ENCODE data around the gene RAD23B. TPM values are rescaled to one million over a fixed set of nuclear protein-coding genes. Genes with fewer than 3 reads are reported as not detected.

Gene RAD23B
- total RNA-seq, 1 experiment from 2014 or later: 251 TPM

DNA sequence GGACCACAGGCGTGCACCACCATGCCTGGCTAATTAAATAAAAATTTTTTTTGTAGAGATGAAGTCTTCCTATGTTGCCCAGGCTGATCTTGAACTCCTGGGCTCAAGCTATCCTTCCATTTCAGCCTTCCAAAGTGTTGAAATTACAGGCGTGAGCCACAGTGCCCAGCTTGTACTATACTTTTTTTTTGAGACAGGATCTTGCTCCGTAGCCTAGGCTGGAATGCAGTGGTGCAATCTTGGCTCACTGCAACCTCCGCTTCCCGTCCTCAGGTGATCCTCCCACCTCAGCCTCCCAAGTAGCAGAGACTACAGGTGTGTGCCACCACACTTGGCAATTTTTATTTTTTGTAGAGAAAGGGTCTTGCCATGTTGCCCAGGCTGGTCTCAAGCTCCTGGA lies 5.3 kb upstream of the RAD23B start:
- no peaks in the 10 kb centered on the region for H3K9me3 ChIP-seq (ENCODE audit: control insufficient read depth in 1 of 2, insufficient read depth in 1 of 2, low read depth in 1 of 2, low read length in 2 of 2)
- 0 out of 2 replicates have a peak, but pooled peaks cover 7% of the 10 kb centered on the region for H3K79me2 ChIP-seq (ENCODE audit: insufficient read depth, low read length)
- BruUV-seq (replicated peaks): no TSS peak
- H4K20me1 ChIP-seq (ENCODE audit: insufficient read depth): no peaks in the 10 kb centered on the region
- DNase-seq (ENCODE audit: low read depth, low spot score): no peak
- H3K27ac ChIP-seq (ENCODE audit: low read depth, low read length): no peak overlapping the region
- intact Hi-C loops (cut with micrococcal nuclease): no loop called here
- H3K4me3 ChIP-seq (replicated peaks in 1 of 2; ENCODE audit: low read depth in 1 of 2, low read length in 2 of 2): no peak overlapping the region
- no peaks in the 10 kb centered on the region for H3K36me3 ChIP-seq (ENCODE audit: control insufficient read depth in 1 of 2, insufficient read depth in 2 of 2, low read length in 2 of 2)
- no peak for ATAC-seq
- H3K9ac ChIP-seq (ENCODE audit: low read length): no peak overlapping the region
- H3K4me1 ChIP-seq (ENCODE audit: control insufficient read depth in 1 of 2, insufficient read depth in 2 of 2, low read length in 2 of 2): peaks cover 48 to 73% of the 10 kb centered on the region in 2 experiments
- ChIA-PET POLR2A (no interaction called here), CTCF (no interaction called here), RAD21 (ENCODE audit: low non-redundant PET in 1 of 2, low total read pairs in 2 of 2, uncharacterized antibody in 2 of 2, unreplicated experiment in 2 of 2) (no interaction called here)
- H3K4me2 ChIP-seq (ENCODE audit: low read length): no peak overlapping the region
- no peaks in the 10 kb centered on the region for H3K9me2 ChIP-seq (ENCODE audit: insufficient read depth)
- H3K27me3 ChIP-seq (ENCODE audit: insufficient read depth, low read length): no peaks in the 10 kb centered on the region
- no peak overlapping the region for H2AFZ ChIP-seq (ENCODE audit: low read depth, low read length, poor library complexity, severe bottlenecking)
- TF ChIP-seq, protein P1, sequence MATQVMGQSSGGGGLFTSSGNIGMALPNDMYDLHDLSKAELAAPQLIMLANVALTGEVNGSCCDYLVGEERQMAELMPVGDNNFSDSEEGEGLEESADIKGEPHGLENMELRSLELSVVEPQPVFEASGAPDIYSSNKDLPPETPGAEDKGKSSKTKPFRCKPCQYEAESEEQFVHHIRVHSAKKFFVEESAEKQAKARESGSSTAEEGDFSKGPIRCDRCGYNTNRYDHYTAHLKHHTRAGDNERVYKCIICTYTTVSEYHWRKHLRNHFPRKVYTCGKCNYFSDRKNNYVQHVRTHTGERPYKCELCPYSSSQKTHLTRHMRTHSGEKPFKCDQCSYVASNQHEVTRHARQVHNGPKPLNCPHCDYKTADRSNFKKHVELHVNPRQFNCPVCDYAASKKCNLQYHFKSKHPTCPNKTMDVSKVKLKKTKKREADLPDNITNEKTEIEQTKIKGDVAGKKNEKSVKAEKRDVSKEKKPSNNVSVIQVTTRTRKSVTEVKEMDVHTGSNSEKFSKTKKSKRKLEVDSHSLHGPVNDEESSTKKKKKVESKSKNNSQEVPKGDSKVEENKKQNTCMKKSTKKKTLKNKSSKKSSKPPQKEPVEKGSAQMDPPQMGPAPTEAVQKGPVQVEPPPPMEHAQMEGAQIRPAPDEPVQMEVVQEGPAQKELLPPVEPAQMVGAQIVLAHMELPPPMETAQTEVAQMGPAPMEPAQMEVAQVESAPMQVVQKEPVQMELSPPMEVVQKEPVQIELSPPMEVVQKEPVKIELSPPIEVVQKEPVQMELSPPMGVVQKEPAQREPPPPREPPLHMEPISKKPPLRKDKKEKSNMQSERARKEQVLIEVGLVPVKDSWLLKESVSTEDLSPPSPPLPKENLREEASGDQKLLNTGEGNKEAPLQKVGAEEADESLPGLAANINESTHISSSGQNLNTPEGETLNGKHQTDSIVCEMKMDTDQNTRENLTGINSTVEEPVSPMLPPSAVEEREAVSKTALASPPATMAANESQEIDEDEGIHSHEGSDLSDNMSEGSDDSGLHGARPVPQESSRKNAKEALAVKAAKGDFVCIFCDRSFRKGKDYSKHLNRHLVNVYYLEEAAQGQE (IDR thresholded peaks at IDR 0.05; ENCODE audit: low read depth): no peak
- TF ChIP-seq, protein P2, sequence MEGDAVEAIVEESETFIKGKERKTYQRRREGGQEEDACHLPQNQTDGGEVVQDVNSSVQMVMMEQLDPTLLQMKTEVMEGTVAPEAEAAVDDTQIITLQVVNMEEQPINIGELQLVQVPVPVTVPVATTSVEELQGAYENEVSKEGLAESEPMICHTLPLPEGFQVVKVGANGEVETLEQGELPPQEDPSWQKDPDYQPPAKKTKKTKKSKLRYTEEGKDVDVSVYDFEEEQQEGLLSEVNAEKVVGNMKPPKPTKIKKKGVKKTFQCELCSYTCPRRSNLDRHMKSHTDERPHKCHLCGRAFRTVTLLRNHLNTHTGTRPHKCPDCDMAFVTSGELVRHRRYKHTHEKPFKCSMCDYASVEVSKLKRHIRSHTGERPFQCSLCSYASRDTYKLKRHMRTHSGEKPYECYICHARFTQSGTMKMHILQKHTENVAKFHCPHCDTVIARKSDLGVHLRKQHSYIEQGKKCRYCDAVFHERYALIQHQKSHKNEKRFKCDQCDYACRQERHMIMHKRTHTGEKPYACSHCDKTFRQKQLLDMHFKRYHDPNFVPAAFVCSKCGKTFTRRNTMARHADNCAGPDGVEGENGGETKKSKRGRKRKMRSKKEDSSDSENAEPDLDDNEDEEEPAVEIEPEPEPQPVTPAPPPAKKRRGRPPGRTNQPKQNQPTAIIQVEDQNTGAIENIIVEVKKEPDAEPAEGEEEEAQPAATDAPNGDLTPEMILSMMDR (IDR thresholded peaks at IDR 0.05 in 2 of 3, conservative IDR thresholded peaks at IDR 0.05 in 1 of 3; ENCODE audit: borderline replicate concordance in 1 of 3, insufficient read depth in 1 of 3, low read depth in 2 of 3, low read length in 2 of 3): no peak
- TF ChIP-seq POLR2AphosphoS5 (IDR thresholded peaks at IDR 0.05; ENCODE audit: low read depth, low read length): no peak
- TF ChIP-seq SIN3A (IDR thresholded peaks at IDR 0.05; ENCODE audit: low read depth): no peak
- TF ChIP-seq RAD21 (IDR thresholded peaks at IDR 0.05; ENCODE audit: low read depth): no peak
- TF ChIP-seq CBX3 (IDR thresholded peaks at IDR 0.05; ENCODE audit: low read depth): no peak
- no peak for TF ChIP-seq CEBPB (IDR thresholded peaks at IDR 0.05; ENCODE audit: low read depth)
- TF ChIP-seq, protein P3, sequence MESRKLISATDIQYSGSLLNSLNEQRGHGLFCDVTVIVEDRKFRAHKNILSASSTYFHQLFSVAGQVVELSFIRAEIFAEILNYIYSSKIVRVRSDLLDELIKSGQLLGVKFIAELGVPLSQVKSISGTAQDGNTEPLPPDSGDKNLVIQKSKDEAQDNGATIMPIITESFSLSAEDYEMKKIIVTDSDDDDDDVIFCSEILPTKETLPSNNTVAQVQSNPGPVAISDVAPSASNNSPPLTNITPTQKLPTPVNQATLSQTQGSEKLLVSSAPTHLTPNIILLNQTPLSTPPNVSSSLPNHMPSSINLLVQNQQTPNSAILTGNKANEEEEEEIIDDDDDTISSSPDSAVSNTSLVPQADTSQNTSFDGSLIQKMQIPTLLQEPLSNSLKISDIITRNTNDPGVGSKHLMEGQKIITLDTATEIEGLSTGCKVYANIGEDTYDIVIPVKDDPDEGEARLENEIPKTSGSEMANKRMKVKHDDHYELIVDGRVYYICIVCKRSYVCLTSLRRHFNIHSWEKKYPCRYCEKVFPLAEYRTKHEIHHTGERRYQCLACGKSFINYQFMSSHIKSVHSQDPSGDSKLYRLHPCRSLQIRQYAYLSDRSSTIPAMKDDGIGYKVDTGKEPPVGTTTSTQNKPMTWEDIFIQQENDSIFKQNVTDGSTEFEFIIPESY (IDR thresholded peaks at IDR 0.05; ENCODE audit: extremely low read depth, insufficient replicate concordance, low read length): no peak
